22Rv1 (cell line): Measurements from ENCODE around the gene CBY1.

ENCODE experiments used
- CTCF ChIP-seq: fragments of 450-650 bp; IDR thresholded peaks from 2 replicates; pipeline ENCODE4 v1.5.1; 2017; ENCODE audit warnings: mild to moderate bottlenecking
- ZFX ChIP-seq: fragments of 450-650 bp; IDR thresholded peaks from 2 replicates; pipeline ENCODE4 v1.6.1; 2017; ENCODE audit warnings: antibody characterized with exemption, borderline replicate concordance

GRCh38 chr22:38649841-38650522 lies 6.5 kb upstream of the CBY1 start:
- TF ChIP-seq CTCF (no peak), ZFX (no peak)
